Neural progenitor cell (in vitro differentiated cells): Measurements from ENCODE around the gene FAAH2. TPM values are rescaled to one million over a fixed set of nuclear protein-coding genes. Genes with fewer than 3 reads are reported as not detected.

Experiments used
- DNase-seq: peaks from one replicate; pipeline ENCODE4 v3.0.0-alpha.2; 2016; ENCODE audit warnings: low spot score
- H2AFZ ChIP-seq: fragments of 200-600 bp; sonication (generic); replicated peaks from 2 replicates; pipeline ENCODE4 v1.6.1; 2016; ENCODE audit warnings: antibody characterized with exemption
- H3F3A ChIP-seq: fragments of 200-600 bp; sonication (generic); 2 replicates; pipeline ENCODE4 v1.6.1; 2016; ENCODE audit warnings: antibody characterized with exemption, low read depth
- H3K27ac ChIP-seq: fragments of 200-600 bp; sonication (generic); 2 replicates; pipeline ENCODE4 v1.5.1; 2016; ENCODE audit warnings: mild to moderate bottlenecking
- H3K27me3 ChIP-seq: fragments of 200-600 bp; sonication (generic); 2 replicates; pipeline ENCODE4 v1.6.1; 2016; ENCODE audit warnings: mild to moderate bottlenecking, moderate library complexity
- H3K36me3 ChIP-seq: fragments of 200-600 bp; sonication (generic); 2 replicates; pipeline ENCODE4 v1.5.1; 2016
- H3K4me1 ChIP-seq: fragments of 200-600 bp; sonication (generic); 2 replicates; pipeline ENCODE4 v1.6.1; 2016; ENCODE audit warnings: mixed run types
- H3K4me2 ChIP-seq: fragments of 200-600 bp; sonication (generic); 2 replicates; pipeline ENCODE4 v1.6.1; 2016
- H3K4me3 ChIP-seq: fragments of 200-600 bp; sonication (generic); 2 replicates; pipeline ENCODE4 v1.5.1; 2016
- H3K79me2 ChIP-seq: fragments of 200-600 bp; sonication (generic); 2 replicates; pipeline ENCODE4 v1.6.1; 2016; ENCODE audit warnings: low read depth
- H3K9ac ChIP-seq: fragments of 200-600 bp; sonication (generic); 2 replicates; pipeline ENCODE4 v1.6.1; 2016
- H3K9me3 ChIP-seq: fragments of 200-600 bp; sonication (generic); 2 replicates; pipeline ENCODE4 v1.5.1; 2016; ENCODE audit warnings: low read depth
- H4K20me1 ChIP-seq: fragments of 200-600 bp; sonication (generic); 2 replicates; pipeline ENCODE4 v1.6.1; 2016; ENCODE audit warnings: low read depth
- H3K27ac Mint-ChIP-seq: 3 replicates; pipeline ENCODE4 v1.8.0; 2021; ENCODE audit warnings: mixed read lengths
- H3K27me3 Mint-ChIP-seq: 2 replicates; pipeline ENCODE4 v1.8.0; 2022; ENCODE audit warnings: low read depth, mild to moderate bottlenecking, inconsistent platforms, moderate library complexity, mixed read lengths; ENCODE audit not compliant: insufficient read depth
- H3K36me3 Mint-ChIP-seq: 3 replicates; pipeline ENCODE4 v1.8.0; 2021; ENCODE audit warnings: mixed read lengths
- H3K4me1 Mint-ChIP-seq: 3 replicates; pipeline ENCODE4 v1.8.0; 2021; ENCODE audit warnings: mixed read lengths
- H3K4me3 Mint-ChIP-seq: 3 replicates; pipeline ENCODE4 v1.8.0; 2021; ENCODE audit warnings: mild to moderate bottlenecking, moderate library complexity, mixed read lengths
- H3K9me3 Mint-ChIP-seq: 3 replicates; pipeline ENCODE4 v1.8.0; 2020; ENCODE audit warnings: mixed read lengths
- EZH2 ChIP-seq: fragments of 200-600 bp; sonication (generic); IDR thresholded peaks from 2 replicates; pipeline ENCODE4 v1.6.1; 2017; ENCODE audit warnings: antibody characterized with exemption, mild to moderate bottlenecking, moderate library complexity
- EZH2phosphoT487 ChIP-seq: fragments of 200-600 bp; sonication (generic); IDR thresholded peaks from 2 replicates; pipeline ENCODE4 v1.6.1; 2017; ENCODE audit warnings: antibody characterized with exemption
- total RNA-seq: library from RNA; depleted of rRNA; stranded (reverse); fragments of >200 nt; gene quantifications from 2 replicates; pipeline ENCODE4 v1.2.3, GENCODE V29; 2015; ENCODE audit warnings: low replicate concordance
- TF ChIP-seq, protein P1 (sequence below): fragments of 200-600 bp; sonication (generic); IDR thresholded peaks from 2 replicates; pipeline ENCODE4 v1.5.1; 2017; ENCODE audit warnings: antibody characterized with exemption, mild to moderate bottlenecking

Gene FAAH2
- total RNA-seq, 1 donor from 2014 or later = 24.6 TPM

DNA sequence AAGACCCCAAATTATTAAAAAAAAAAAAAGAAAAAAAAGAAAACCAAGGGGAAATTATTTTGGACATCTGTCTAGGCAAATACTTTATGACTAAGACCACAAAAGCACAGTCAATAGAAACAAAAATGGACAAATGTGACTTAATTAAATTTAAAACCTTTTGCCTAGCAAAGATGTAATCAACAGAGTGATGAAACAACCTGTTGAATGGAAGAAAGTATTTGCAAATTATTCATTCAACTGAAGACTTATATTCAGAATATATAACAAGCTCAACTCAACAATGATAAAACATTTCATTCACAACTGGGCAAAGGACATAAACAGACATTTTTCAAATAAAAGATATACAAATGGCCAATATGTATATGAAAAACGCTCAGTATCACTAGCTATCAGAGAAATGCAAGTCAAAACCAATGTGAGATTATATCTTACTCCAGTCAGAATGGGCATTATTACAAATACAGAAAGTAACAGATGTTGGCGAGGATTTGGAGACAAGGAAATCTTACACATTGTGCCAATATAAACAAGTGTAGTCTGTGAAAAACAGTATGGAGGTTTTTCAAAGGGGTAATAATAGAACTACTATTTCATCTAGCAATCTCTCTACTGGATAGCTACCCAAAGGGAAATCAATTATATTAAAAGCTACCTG lies 67.1 kb downstream of the FAAH2 start:
- no peaks in the 10 kb centered on the region for H3K4me1 ChIP-seq
- no peaks in the 10 kb centered on the region for H3F3A ChIP-seq
- no peaks in the 10 kb centered on the region for H3K79me2 ChIP-seq
- H3K4me3 ChIP-seq = no peak overlapping the region
- Mint-ChIP-seq H3K27ac (no peak overlapping the region), H3K9me3 (peaks cover 6% of the 10 kb centered on the region), H3K27me3 (no peaks in the 10 kb centered on the region), H3K36me3 (no peaks in the 10 kb centered on the region), H3K4me1 (no peaks in the 10 kb centered on the region), H3K4me3 (no peak overlapping the region)
- DNase-seq = no peak
- H3K27ac ChIP-seq = no peak overlapping the region
- no peaks in the 10 kb centered on the region for H3K9me3 ChIP-seq
- H4K20me1 ChIP-seq = no peaks in the 10 kb centered on the region
- TF ChIP-seq EZH2phosphoT487 (no peak), EZH2 (no peak)
- TF ChIP-seq, protein P1, sequence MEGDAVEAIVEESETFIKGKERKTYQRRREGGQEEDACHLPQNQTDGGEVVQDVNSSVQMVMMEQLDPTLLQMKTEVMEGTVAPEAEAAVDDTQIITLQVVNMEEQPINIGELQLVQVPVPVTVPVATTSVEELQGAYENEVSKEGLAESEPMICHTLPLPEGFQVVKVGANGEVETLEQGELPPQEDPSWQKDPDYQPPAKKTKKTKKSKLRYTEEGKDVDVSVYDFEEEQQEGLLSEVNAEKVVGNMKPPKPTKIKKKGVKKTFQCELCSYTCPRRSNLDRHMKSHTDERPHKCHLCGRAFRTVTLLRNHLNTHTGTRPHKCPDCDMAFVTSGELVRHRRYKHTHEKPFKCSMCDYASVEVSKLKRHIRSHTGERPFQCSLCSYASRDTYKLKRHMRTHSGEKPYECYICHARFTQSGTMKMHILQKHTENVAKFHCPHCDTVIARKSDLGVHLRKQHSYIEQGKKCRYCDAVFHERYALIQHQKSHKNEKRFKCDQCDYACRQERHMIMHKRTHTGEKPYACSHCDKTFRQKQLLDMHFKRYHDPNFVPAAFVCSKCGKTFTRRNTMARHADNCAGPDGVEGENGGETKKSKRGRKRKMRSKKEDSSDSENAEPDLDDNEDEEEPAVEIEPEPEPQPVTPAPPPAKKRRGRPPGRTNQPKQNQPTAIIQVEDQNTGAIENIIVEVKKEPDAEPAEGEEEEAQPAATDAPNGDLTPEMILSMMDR = no peak
- H2AFZ ChIP-seq = no peak overlapping the region
- no peak overlapping the region for H3K9ac ChIP-seq
- H3K36me3 ChIP-seq = peaks cover 4% of the 10 kb centered on the region
- H3K27me3 ChIP-seq = no peaks in the 10 kb centered on the region
- H3K4me2 ChIP-seq = no peak overlapping the region

DNA sequence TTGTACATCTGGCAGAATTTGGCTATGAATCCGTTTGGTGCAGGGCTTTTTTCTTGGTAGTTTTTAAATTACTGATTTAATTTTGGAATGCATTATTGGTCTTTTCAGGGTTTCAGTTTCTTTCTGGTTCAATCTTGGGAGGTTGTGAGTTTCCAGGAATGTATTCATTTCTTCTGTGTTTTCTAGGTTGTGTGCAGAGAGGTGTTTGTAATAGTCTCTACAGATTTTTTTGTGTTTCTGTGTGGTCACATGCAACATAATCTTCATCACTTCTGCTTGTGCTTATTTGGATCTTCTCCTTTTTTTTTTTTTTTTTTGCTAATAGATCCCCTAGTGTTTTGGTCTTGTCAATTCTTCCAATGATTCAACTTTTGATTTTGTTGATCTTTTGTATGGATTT lies 77.6 kb downstream of the FAAH2 start:
- no peaks in the 10 kb centered on the region for H3K79me2 ChIP-seq
- H2AFZ ChIP-seq = no peak overlapping the region
- no peak overlapping the region for H3K27ac Mint-ChIP-seq
- no peak for DNase-seq
- H3K9ac ChIP-seq = no peak overlapping the region
- no peaks in the 10 kb centered on the region for H3K4me1 Mint-ChIP-seq
- peaks cover 2% of the 10 kb centered on the region for H3K27me3 Mint-ChIP-seq
- no peak overlapping the region for H3K4me3 ChIP-seq
- H3F3A ChIP-seq = no peaks in the 10 kb centered on the region
- H3K4me3 Mint-ChIP-seq = no peak overlapping the region
- TF ChIP-seq, protein P1 = no peak
- no peak for TF ChIP-seq EZH2phosphoT487
- TF ChIP-seq EZH2 = no peak
- H3K27me3 ChIP-seq = no peaks in the 10 kb centered on the region
- H4K20me1 ChIP-seq = no peaks in the 10 kb centered on the region
- no peak overlapping the region for H3K27ac ChIP-seq
- H3K36me3 Mint-ChIP-seq = no peaks in the 10 kb centered on the region
- H3K4me1 ChIP-seq = no peaks in the 10 kb centered on the region
- H3K4me2 ChIP-seq = no peak overlapping the region
- H3K9me3 ChIP-seq = no peaks in the 10 kb centered on the region
- H3K9me3 Mint-ChIP-seq = no peaks in the 10 kb centered on the region
- no peaks in the 10 kb centered on the region for H3K36me3 ChIP-seq

DNA sequence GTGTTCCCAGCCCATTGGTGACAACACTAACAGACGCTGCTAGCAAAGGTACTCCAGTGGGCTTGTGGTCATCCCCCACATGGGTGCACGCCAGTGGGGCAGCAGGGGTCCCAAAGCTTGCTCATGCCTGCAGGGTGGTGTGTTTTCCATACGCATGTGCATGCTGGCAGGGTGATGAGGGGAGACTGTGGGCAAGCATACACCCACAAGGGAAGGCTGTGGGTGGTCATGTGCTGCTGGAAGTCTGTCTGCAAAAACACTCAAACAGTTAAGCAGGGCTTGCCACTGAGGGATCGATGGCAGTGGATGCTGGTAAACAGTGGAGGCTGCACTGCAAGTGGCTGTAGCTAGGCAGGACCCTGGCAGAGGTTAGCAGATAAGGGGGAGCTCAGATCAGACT lies 79.9 kb downstream of the FAAH2 start:
- H3K36me3 Mint-ChIP-seq = no peaks in the 10 kb centered on the region
- Histone ChIP-seq H3K9ac (no peak overlapping the region), H3K9me3 (no peaks in the 10 kb centered on the region), H4K20me1 (no peaks in the 10 kb centered on the region), H2AFZ (no peak overlapping the region), H3K4me1 (no peaks in the 10 kb centered on the region), H3K4me3 (no peak overlapping the region), H3K27me3 (no peaks in the 10 kb centered on the region), H3K4me2 (no peak overlapping the region), H3K79me2 (no peaks in the 10 kb centered on the region), H3K36me3 (no peaks in the 10 kb centered on the region), H3F3A (no peaks in the 10 kb centered on the region), H3K27ac (no peak overlapping the region)
- H3K27me3 Mint-ChIP-seq = no peaks in the 10 kb centered on the region
- no peaks in the 10 kb centered on the region for H3K4me1 Mint-ChIP-seq
- no peak overlapping the region for H3K4me3 Mint-ChIP-seq
- no peak for TF ChIP-seq EZH2phosphoT487
- TF ChIP-seq, protein P1 = no peak
- no peak for TF ChIP-seq EZH2
- no peaks in the 10 kb centered on the region for H3K9me3 Mint-ChIP-seq
- DNase-seq = no peak
- H3K27ac Mint-ChIP-seq = no peak overlapping the region
